ENCODE data around the gene SCAMP3. TPM values are rescaled to one million over a fixed set of nuclear protein-coding genes. Genes with fewer than 3 reads are reported as not detected.
"Not testable (repeated sequence)": the region's sequence is repeated elsewhere in the genome, so short reads cannot be mapped to it uniquely, and the experiment has no call there.

The SCAMP3 gene
- total RNA-seq, 1 donor from 2014 or later = 65.8 TPM

- H3K9me3 Mint-ChIP-seq (ENCODE audit: unreplicated experiment) = peaks cover 4% of the 10 kb centered on the region
- H3K4me1 Mint-ChIP-seq (ENCODE audit: low read depth, unreplicated experiment) = no peaks in the 10 kb centered on the region
- peak overlapping the region; percentile 73 for H3K27ac Mint-ChIP-seq (ENCODE audit: unreplicated experiment)
- DNase-seq = no peak
- no peaks in the 10 kb centered on the region for H3K36me3 Mint-ChIP-seq (ENCODE audit: unreplicated experiment)
- TF ChIP-seq CTCF (IDR thresholded peaks at IDR 0.05; ENCODE audit: partially characterized antibody, unreplicated experiment) = no peak
- no peaks in the 10 kb centered on the region for H3K27me3 Mint-ChIP-seq (ENCODE audit: unreplicated experiment)
- H3K4me3 Mint-ChIP-seq (ENCODE audit: unreplicated experiment) = peak overlapping the region; percentile 54
Observed at GRCh38 chr1:155219592-155220031, 42.5 kb downstream of the SCAMP3 start.

- TF ChIP-seq CTCF (IDR thresholded peaks at IDR 0.05; ENCODE audit: partially characterized antibody, unreplicated experiment) = no peak
- H3K9me3 Mint-ChIP-seq (ENCODE audit: unreplicated experiment) = peaks cover 4% of the 10 kb centered on the region
- H3K4me3 Mint-ChIP-seq (ENCODE audit: unreplicated experiment) = peak overlapping the region; percentile 73
- H3K4me1 Mint-ChIP-seq (ENCODE audit: low read depth, unreplicated experiment) = no peaks in the 10 kb centered on the region
- peak overlapping the region; percentile 73 for H3K27ac Mint-ChIP-seq (ENCODE audit: unreplicated experiment)
- H3K36me3 Mint-ChIP-seq (ENCODE audit: unreplicated experiment) = no peaks in the 10 kb centered on the region
- H3K27me3 Mint-ChIP-seq (ENCODE audit: unreplicated experiment) = no peaks in the 10 kb centered on the region
- DNase-seq = no peak
Observed at GRCh38 chr1:155218854-155219591, 43.1 kb downstream of the SCAMP3 start.

GRCh38 chr1:155214702-155215101 lies 47.5 kb downstream of the SCAMP3 start:
- not testable (repeated sequence) for H3K27ac Mint-ChIP-seq (ENCODE audit: unreplicated experiment); H3K9me3 Mint-ChIP-seq (ENCODE audit: unreplicated experiment); H3K4me1 Mint-ChIP-seq (ENCODE audit: low read depth, unreplicated experiment); H3K36me3 Mint-ChIP-seq (ENCODE audit: unreplicated experiment); DNase-seq; H3K27me3 Mint-ChIP-seq (ENCODE audit: unreplicated experiment); H3K4me3 Mint-ChIP-seq (ENCODE audit: unreplicated experiment)

- peaks cover 18% of the 10 kb centered on the region for H3K9me3 Mint-ChIP-seq (ENCODE audit: unreplicated experiment)
- not testable (repeated sequence) for H3K36me3 Mint-ChIP-seq (ENCODE audit: unreplicated experiment); H3K27ac Mint-ChIP-seq (ENCODE audit: unreplicated experiment); H3K4me1 Mint-ChIP-seq (ENCODE audit: low read depth, unreplicated experiment); H3K4me3 Mint-ChIP-seq (ENCODE audit: unreplicated experiment); DNase-seq
- H3K27me3 Mint-ChIP-seq (ENCODE audit: unreplicated experiment) = peaks cover 12% of the 10 kb centered on the region
Observed at GRCh38 chr1:155212051-155212440, 50.1 kb downstream of the SCAMP3 start.

GRCh38 chr1:155211381-155212050 lies 50.6 kb downstream of the SCAMP3 start:
- H3K27ac Mint-ChIP-seq (ENCODE audit: unreplicated experiment); DNase-seq; H3K36me3 Mint-ChIP-seq (ENCODE audit: unreplicated experiment); H3K4me1 Mint-ChIP-seq (ENCODE audit: low read depth, unreplicated experiment); H3K4me3 Mint-ChIP-seq (ENCODE audit: unreplicated experiment): not testable (repeated sequence)
- peaks cover 22% of the 10 kb centered on the region for H3K9me3 Mint-ChIP-seq (ENCODE audit: unreplicated experiment)
- peaks cover 17% of the 10 kb centered on the region for H3K27me3 Mint-ChIP-seq (ENCODE audit: unreplicated experiment)

- TF ChIP-seq CTCF (IDR thresholded peaks at IDR 0.05; ENCODE audit: partially characterized antibody, unreplicated experiment) = no peak
- Mint-ChIP-seq H3K27ac (ENCODE audit: unreplicated experiment) (peak overlapping the region; percentile 6), H3K4me3 (ENCODE audit: unreplicated experiment) (peak overlapping the region; percentile 54), H3K9me3 (ENCODE audit: unreplicated experiment) (peaks cover 26% of the 10 kb centered on the region), H3K27me3 (ENCODE audit: unreplicated experiment) (peaks cover 20% of the 10 kb centered on the region), H3K4me1 (ENCODE audit: low read depth, unreplicated experiment) (peaks cover 13% of the 10 kb centered on the region), H3K36me3 (ENCODE audit: unreplicated experiment) (peaks cover 4% of the 10 kb centered on the region)
- no peak for DNase-seq
Observed at GRCh38 chr1:155210314-155211104, 51.7 kb downstream of the SCAMP3 start.
